Nucleus accumbens (tissue), 56 donors: ENCODE results near the gene DNAI7.

Experiments
- DNase-seq, 56 donors: peaks; one replicate each; lab custom pipeline; 2025; lab: John Stamatoyannopoulos, UW

Gene DNAI7

GRCh38 chr12:25195056-25195971, at the start of gene DNAI7, which contains the start of gene ETFRF1:
DNAI7 (minus strand) TSS chr12:25195160; CDS start chr12:25195078, 82 bp downstream.
ETFRF1 (plus strand) TSS chr12:25195237; CDS start chr12:25203957, 8,720 bp downstream.
- peak; percentile 52 to 96 (median 86) for DNase-seq

GRCh38 chr12:25243680-25243990, 48.7 kb upstream of the DNAI7 start:
- no peak for DNase-seq

- no peak for DNase-seq
These were observed 48.2 kb upstream of the DNAI7 start for GRCh38 chr12:25242981-25243679.

- peak in 2 of 56 donors; percentile 0 to 2 for DNase-seq
These were observed 46.4 kb upstream of the DNAI7 start for GRCh38 chr12:25241167-25242020.

GRCh38 chr12:25236626-25237025, 41.7 kb upstream of the DNAI7 start:
- DNase-seq: no peak

- DNase-seq: no peak
These were observed 41.2 kb upstream of the DNAI7 start for GRCh38 chr12:25236190-25236589.

- DNase-seq: no peak
These were observed 18.4 kb upstream of the DNAI7 start for GRCh38 chr12:25213338-25213737.

GRCh38 chr12:25208554-25208953, 13.6 kb upstream of the DNAI7 start:
- DNase-seq: no peak

GRCh38 chr12:25207846-25208245, 12.9 kb upstream of the DNAI7 start:
- no peak for DNase-seq

GRCh38 chr12:25207411-25207810, 12.5 kb upstream of the DNAI7 start:
- no peak for DNase-seq

- no peak for DNase-seq
These were observed 7.2 kb upstream of the DNAI7 start for GRCh38 chr12:25202137-25202536.

- no peak for DNase-seq
These were observed 5.7 kb upstream of the DNAI7 start for GRCh38 chr12:25200703-25201102.

- DNase-seq: no peak
These were observed 2.6 kb upstream of the DNAI7 start for GRCh38 chr12:25197608-25198007.

- peak in 1 of 56 donors; percentile 38 for DNase-seq
These were observed 271 bp downstream of the DNAI7 start for GRCh38 chr12:25194722-25195055.

- DNase-seq: no peak
These were observed 746 bp downstream of the DNAI7 start for GRCh38 chr12:25194214-25194613.

GRCh38 chr12:25190793-25191192, 4.2 kb downstream of the DNAI7 start:
- DNase-seq: no peak

- DNase-seq: no peak
These were observed 5.3 kb downstream of the DNAI7 start for GRCh38 chr12:25189656-25190055.

GRCh38 chr12:25187781-25188180, 7.2 kb downstream of the DNAI7 start:
- DNase-seq: no peak

GRCh38 chr12:25186788-25187402, 8.1 kb downstream of the DNAI7 start:
- DNase-seq: no peak

GRCh38 chr12:25186038-25186787, 8.7 kb downstream of the DNAI7 start:
- DNase-seq: no peak
